Esophagus muscularis mucosa (tissue), 4 donors: Measurements from ENCODE around the gene ZMIZ1.
A peak's percentile ranks its signal among the peaks of the same experiment; 100 is the strongest.

Experiments used
- EP300 ChIP-seq: sonication (generic); formaldehyde crosslinking; IDR thresholded peaks from one replicate; pipeline ENCODE4 v1.6.1; 2017; ENCODE audit warnings: antibody characterized with exemption
- POLR2A ChIP-seq: fragments of 450-650 bp; IDR thresholded peaks from one replicate; pipeline ENCODE4 v1.6.1; 2017; ENCODE audit warnings: antibody characterized with exemption, moderate library complexity, mild to moderate bottlenecking, low read depth
- POLR2AphosphoS5 ChIP-seq, 2 donors: sonication (generic); formaldehyde crosslinking; IDR thresholded peaks; one replicate each; pipeline ENCODE4 v1.6.1; 2017; ENCODE audit warnings: antibody characterized with exemption in 2 of 2
- TF ChIP-seq, protein P1 (sequence below), 3 experiments: fragments of 200-600 bp in 2 of 3; fragments of 450-650 bp in 1 of 3; sonication (generic) in 2 of 3; IDR thresholded peaks; one replicate each; pipeline ENCODE4 v1.5.1; 2017 to 2019; ENCODE audit warnings: antibody characterized with exemption in 3 of 3, mild to moderate bottlenecking in 2 of 3, moderate library complexity in 1 of 3

DNA sequence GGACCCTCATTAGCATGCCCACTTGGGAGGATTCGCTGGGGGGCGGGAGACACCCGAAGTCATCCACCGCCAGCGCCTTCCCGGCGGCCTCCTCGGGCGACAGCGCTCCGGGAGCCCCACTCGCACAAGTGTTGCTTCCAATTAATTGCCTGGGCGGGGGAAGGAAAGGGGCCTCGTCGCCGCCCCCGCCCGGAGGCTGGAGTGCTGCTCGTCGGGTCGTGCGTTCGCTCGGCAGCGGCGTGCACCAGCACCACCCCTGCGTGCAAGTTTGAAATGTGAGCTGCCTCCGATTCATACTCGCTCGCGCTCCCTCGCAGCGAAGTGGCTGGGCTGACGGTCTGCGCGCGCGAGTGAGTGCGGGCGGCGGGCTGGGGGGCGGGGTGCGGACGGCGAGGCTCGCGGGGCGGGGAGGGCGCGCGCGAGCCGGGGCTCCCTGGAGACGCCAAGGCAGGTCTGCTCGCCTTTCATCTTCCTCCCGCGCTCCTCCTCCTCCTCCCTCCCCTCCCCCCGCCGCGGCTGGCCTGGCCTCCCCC is 173.9 kb downstream of the ZMIZ1 start:
- TF ChIP-seq, protein P1, sequence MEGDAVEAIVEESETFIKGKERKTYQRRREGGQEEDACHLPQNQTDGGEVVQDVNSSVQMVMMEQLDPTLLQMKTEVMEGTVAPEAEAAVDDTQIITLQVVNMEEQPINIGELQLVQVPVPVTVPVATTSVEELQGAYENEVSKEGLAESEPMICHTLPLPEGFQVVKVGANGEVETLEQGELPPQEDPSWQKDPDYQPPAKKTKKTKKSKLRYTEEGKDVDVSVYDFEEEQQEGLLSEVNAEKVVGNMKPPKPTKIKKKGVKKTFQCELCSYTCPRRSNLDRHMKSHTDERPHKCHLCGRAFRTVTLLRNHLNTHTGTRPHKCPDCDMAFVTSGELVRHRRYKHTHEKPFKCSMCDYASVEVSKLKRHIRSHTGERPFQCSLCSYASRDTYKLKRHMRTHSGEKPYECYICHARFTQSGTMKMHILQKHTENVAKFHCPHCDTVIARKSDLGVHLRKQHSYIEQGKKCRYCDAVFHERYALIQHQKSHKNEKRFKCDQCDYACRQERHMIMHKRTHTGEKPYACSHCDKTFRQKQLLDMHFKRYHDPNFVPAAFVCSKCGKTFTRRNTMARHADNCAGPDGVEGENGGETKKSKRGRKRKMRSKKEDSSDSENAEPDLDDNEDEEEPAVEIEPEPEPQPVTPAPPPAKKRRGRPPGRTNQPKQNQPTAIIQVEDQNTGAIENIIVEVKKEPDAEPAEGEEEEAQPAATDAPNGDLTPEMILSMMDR (IDR thresholded peaks at IDR 0.05) = no peak
- TF ChIP-seq POLR2A (no peak), POLR2AphosphoS5 (IDR thresholded peaks at IDR 0.05) (peak; percentile 62 to 67), EP300 (no peak)
